DND-41 (cell line): ENCODE results near the gene MCM5.

Experiments
- EZH2 ChIP-seq: IDR thresholded peaks from 3 replicates; pipeline ENCODE4 v1.6.1; 2012; ENCODE audit warnings: borderline replicate concordance, low read depth, mild to moderate bottlenecking, moderate library complexity, low read length, inconsistent platforms; ENCODE audit not compliant: severe bottlenecking
- TF ChIP-seq, protein P1 (sequence below): IDR thresholded peaks from 2 replicates; pipeline ENCODE4 v1.5.1; 2012; ENCODE audit warnings: borderline replicate concordance, low read length, moderate library complexity, mild to moderate bottlenecking; ENCODE audit not compliant: poor library complexity, severe bottlenecking; ENCODE audit errors: extremely low read depth

DNA sequence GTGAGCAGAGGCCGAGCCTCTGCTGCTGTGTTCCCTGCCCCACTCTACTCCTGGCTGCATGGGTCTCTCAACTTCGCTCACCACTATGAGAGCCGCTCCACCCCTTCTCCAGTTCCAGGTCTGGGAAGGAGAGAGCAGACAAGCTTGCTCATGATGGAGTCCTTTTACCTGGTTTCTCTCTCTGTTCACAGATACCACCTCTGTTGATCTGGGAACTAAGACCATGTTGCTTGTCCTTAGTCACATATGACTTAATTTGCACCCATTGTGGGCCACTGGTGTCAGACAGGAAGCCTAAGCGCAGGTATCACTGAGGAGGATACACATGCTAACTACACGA lies 26.8 kb downstream of the MCM5 start:
- TF ChIP-seq EZH2: no peak
- TF ChIP-seq, protein P1, sequence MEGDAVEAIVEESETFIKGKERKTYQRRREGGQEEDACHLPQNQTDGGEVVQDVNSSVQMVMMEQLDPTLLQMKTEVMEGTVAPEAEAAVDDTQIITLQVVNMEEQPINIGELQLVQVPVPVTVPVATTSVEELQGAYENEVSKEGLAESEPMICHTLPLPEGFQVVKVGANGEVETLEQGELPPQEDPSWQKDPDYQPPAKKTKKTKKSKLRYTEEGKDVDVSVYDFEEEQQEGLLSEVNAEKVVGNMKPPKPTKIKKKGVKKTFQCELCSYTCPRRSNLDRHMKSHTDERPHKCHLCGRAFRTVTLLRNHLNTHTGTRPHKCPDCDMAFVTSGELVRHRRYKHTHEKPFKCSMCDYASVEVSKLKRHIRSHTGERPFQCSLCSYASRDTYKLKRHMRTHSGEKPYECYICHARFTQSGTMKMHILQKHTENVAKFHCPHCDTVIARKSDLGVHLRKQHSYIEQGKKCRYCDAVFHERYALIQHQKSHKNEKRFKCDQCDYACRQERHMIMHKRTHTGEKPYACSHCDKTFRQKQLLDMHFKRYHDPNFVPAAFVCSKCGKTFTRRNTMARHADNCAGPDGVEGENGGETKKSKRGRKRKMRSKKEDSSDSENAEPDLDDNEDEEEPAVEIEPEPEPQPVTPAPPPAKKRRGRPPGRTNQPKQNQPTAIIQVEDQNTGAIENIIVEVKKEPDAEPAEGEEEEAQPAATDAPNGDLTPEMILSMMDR: no peak
